Measurements from ENCODE around the gene RAP2A. TPM values are rescaled to one million over a fixed set of nuclear protein-coding genes. Genes with fewer than 3 reads are reported as not detected.

Gene RAP2A
- total RNA-seq, 1 experiment from 2014 or later, result 15.2 TPM

DNA sequence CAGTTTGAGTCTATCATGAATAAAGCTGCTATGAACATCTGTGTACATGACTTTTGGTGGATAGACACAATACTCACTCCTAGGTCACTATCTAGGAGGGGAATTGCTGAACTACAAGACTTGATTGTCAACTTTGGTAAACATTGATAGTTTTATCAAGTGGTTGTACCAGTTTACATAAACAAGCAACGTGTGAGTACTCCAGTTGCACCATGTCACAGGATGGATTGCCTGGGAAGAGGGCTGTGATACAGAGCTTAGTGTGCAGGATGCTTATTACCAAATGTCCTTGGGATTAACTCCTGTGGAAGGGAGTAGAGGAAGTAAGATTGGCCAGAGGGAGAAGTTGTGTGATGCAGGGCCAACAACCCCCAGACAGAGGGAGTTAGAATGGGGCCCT lies 37.7 kb downstream of the RAP2A start:
- no peaks in the 10 kb centered on the region for H3K9me2 ChIP-seq (replicated peaks; ENCODE audit: low read length)
- no peak overlapping the region for H2AFZ ChIP-seq (ENCODE audit: low read length)
- TF ChIP-seq EZH2 (IDR thresholded peaks at IDR 0.05; ENCODE audit: low read length, unreplicated experiment) (no peak), EZH2phosphoT487 (IDR thresholded peaks at IDR 0.05; ENCODE audit: borderline replicate concordance, low read length) (no peak)
- TF ChIP-seq, protein P1, sequence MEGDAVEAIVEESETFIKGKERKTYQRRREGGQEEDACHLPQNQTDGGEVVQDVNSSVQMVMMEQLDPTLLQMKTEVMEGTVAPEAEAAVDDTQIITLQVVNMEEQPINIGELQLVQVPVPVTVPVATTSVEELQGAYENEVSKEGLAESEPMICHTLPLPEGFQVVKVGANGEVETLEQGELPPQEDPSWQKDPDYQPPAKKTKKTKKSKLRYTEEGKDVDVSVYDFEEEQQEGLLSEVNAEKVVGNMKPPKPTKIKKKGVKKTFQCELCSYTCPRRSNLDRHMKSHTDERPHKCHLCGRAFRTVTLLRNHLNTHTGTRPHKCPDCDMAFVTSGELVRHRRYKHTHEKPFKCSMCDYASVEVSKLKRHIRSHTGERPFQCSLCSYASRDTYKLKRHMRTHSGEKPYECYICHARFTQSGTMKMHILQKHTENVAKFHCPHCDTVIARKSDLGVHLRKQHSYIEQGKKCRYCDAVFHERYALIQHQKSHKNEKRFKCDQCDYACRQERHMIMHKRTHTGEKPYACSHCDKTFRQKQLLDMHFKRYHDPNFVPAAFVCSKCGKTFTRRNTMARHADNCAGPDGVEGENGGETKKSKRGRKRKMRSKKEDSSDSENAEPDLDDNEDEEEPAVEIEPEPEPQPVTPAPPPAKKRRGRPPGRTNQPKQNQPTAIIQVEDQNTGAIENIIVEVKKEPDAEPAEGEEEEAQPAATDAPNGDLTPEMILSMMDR (conservative IDR thresholded peaks at IDR 0.05; ENCODE audit: low read depth, low read length), result no peak
- no peaks in the 10 kb centered on the region for H3K4me1 ChIP-seq (ENCODE audit: insufficient read depth, low read length)
- H3K9ac ChIP-seq (ENCODE audit: low read length), result no peak overlapping the region
- ChIA-PET POLR2A (ENCODE audit: unreplicated experiment) (interaction anchor here (0.6 kb wide), 1 partner anchor 22 kb away, joined by 3 read pairs; no protein-coding TSS in a partner anchor), CTCF (no interaction called here)
- no peak overlapping the region for H3K4me2 ChIP-seq (ENCODE audit: low read length)
- H3K36me3 ChIP-seq (ENCODE audit: low read depth, low read length), result no peaks in the 10 kb centered on the region
- BruUV-seq (replicated peaks), result no TSS peak
- H4K20me1 ChIP-seq (ENCODE audit: low read length), result no peaks in the 10 kb centered on the region
- no peaks in the 10 kb centered on the region for H3K27me3 ChIP-seq (ENCODE audit: low read length)
- H3K9me3 ChIP-seq (ENCODE audit: low read length), result no peaks in the 10 kb centered on the region
- no peak overlapping the region for H3K4me3 ChIP-seq (ENCODE audit: low read length)
- H3K27ac ChIP-seq (ENCODE audit: low read length), result no peak overlapping the region
- ATAC-seq (no peak), DNase-seq (no peak)
- no peaks in the 10 kb centered on the region for H3F3A ChIP-seq (ENCODE audit: low read length, unreplicated experiment)
- no peaks in the 10 kb centered on the region for H3K79me2 ChIP-seq (ENCODE audit: low read length)
- intact Hi-C loops (cut with micrococcal nuclease), result no loop called here

DNA sequence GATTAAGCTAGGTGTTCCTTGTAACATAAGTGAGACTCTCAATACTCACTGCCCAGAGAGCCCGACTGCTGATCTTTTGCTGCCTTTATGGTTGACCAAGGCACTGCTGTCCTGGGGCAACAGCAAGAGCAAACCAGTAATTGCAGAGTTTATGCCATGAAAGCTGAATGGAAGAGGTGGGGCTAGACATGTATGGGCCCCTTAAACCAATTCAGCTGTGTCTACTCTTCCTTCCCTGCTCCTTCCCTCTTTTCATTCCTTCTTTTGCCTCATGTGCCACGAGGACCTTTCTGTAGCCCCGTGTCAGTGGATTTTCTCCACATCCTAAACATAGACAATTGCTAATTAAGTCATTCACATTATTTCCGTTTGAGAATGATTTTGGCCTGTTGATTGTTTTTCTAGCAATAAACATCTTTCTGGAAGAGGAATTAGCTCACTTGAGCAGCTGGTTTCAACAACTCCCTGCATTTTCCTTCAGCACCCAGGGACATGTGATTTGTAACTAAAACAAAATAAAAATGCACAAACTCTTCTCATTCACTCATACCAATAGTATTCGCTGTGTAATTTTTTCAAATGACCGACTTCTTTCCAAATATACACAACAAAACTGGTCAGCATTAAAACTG lies 40.5 kb downstream of the RAP2A start:
- intact Hi-C loops (cut with micrococcal nuclease), result no loop called here
- H3F3A ChIP-seq (ENCODE audit: low read length, unreplicated experiment), result no peaks in the 10 kb centered on the region
- H4K20me1 ChIP-seq (ENCODE audit: low read length), result no peaks in the 10 kb centered on the region
- ATAC-seq (no peak), DNase-seq (no peak)
- no peaks in the 10 kb centered on the region for H3K9me2 ChIP-seq (replicated peaks; ENCODE audit: low read length)
- CTCF ChIA-PET, result no interaction called here
- H3K4me2 ChIP-seq (ENCODE audit: low read length), result no peak overlapping the region
- H3K36me3 ChIP-seq (ENCODE audit: low read depth, low read length), result no peaks in the 10 kb centered on the region
- H2AFZ ChIP-seq (ENCODE audit: low read length), result no peak overlapping the region
- H3K79me2 ChIP-seq (ENCODE audit: low read length), result no peaks in the 10 kb centered on the region
- no peaks in the 10 kb centered on the region for H3K27me3 ChIP-seq (ENCODE audit: low read length)
- H3K27ac ChIP-seq (ENCODE audit: low read length), result no peak overlapping the region
- no TSS peak for BruUV-seq (replicated peaks)
- H3K9ac ChIP-seq (ENCODE audit: low read length), result no peak overlapping the region
- POLR2A ChIA-PET (ENCODE audit: unreplicated experiment), result no interaction called here
- H3K4me1 ChIP-seq (ENCODE audit: insufficient read depth, low read length), result no peaks in the 10 kb centered on the region
- no peak overlapping the region for H3K4me3 ChIP-seq (ENCODE audit: low read length)
- TF ChIP-seq, protein P1 (conservative IDR thresholded peaks at IDR 0.05; ENCODE audit: low read depth, low read length), result no peak
- TF ChIP-seq EZH2 (IDR thresholded peaks at IDR 0.05; ENCODE audit: low read length, unreplicated experiment) (no peak), EZH2phosphoT487 (IDR thresholded peaks at IDR 0.05; ENCODE audit: borderline replicate concordance, low read length) (no peak)
- H3K9me3 ChIP-seq (ENCODE audit: low read length), result no peaks in the 10 kb centered on the region

DNA sequence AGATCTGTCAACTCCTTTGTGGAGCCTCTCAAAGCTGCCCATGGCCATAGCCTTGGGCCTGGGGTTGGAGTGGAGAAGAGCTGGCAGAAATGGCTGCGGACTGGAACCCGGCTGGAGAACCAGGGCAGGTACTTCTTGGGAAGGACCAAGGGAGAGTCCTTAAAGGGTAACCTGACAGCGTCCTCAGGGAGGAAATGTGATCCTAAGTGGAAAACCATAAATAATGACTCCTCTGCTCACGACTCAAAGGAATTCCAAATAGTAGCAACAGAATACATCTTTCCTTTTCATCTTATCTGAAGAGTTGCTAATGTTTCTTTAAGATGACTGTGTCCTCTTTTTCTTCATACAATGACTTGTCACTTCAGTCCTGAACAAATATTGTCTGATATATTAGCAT lies 41.0 kb downstream of the RAP2A start:
- Histone ChIP-seq H3K4me3 (ENCODE audit: low read length) (no peak overlapping the region), H3K9ac (ENCODE audit: low read length) (no peak overlapping the region), H3K9me3 (ENCODE audit: low read length) (no peaks in the 10 kb centered on the region), H3K9me2 (replicated peaks; ENCODE audit: low read length) (no peaks in the 10 kb centered on the region), H4K20me1 (ENCODE audit: low read length) (no peaks in the 10 kb centered on the region), H3K36me3 (ENCODE audit: low read depth, low read length) (no peaks in the 10 kb centered on the region), H3F3A (ENCODE audit: low read length, unreplicated experiment) (no peaks in the 10 kb centered on the region), H3K27ac (ENCODE audit: low read length) (no peak overlapping the region), H3K4me1 (ENCODE audit: insufficient read depth, low read length) (no peaks in the 10 kb centered on the region), H3K4me2 (ENCODE audit: low read length) (no peak overlapping the region), H2AFZ (ENCODE audit: low read length) (no peak overlapping the region), H3K79me2 (ENCODE audit: low read length) (no peaks in the 10 kb centered on the region), H3K27me3 (ENCODE audit: low read length) (no peaks in the 10 kb centered on the region)
- no peak for DNase-seq
- TF ChIP-seq EZH2 (IDR thresholded peaks at IDR 0.05; ENCODE audit: low read length, unreplicated experiment), result no peak
- TF ChIP-seq EZH2phosphoT487 (IDR thresholded peaks at IDR 0.05; ENCODE audit: borderline replicate concordance, low read length), result no peak
- TF ChIP-seq, protein P1 (conservative IDR thresholded peaks at IDR 0.05; ENCODE audit: low read depth, low read length), result no peak
- no peak for ATAC-seq
- no TSS peak for BruUV-seq (replicated peaks)
- ChIA-PET CTCF (no interaction called here), POLR2A (ENCODE audit: unreplicated experiment) (no interaction called here)
- intact Hi-C loops (cut with micrococcal nuclease), result no loop called here
